Stimulated activated effector memory CD8-positive, alpha-beta T cell treated with anti-CD3 and anti-CD28 coated beads, Interleukin-12 subunit alpha, Interleukin-12 subunit beta, amount 100 ng/mL, for 72 hours (primary cell): ENCODE data around the gene PTPRN2.

ENCODE experiments used
- ATAC-seq: fragments of 150-1000 bp; cut with Tn5 transposase; 2 replicates; pipeline ENCODE4 v1.10.0; 2021
- DNase-seq, 2 donors: peaks; one replicate each; pipeline ENCODE4 v3.0.0; 2021 to 2022; ENCODE audit warnings: low spot score in 2 of 2
- H3K27ac Mint-ChIP-seq: one replicate; pipeline ENCODE4 v1.8.0; 2022; ENCODE audit warnings: mild to moderate bottlenecking, mixed read lengths
- H3K36me3 Mint-ChIP-seq: one replicate; pipeline ENCODE4 v1.8.0; 2022; ENCODE audit warnings: mild to moderate bottlenecking, mixed read lengths
- H3K4me1 Mint-ChIP-seq: one replicate; pipeline ENCODE4 v1.8.0; 2022; ENCODE audit warnings: mixed read lengths
- H3K4me3 Mint-ChIP-seq: one replicate; pipeline ENCODE4 v1.8.0; 2022; ENCODE audit warnings: mild to moderate bottlenecking, mixed read lengths
- H3K9me3 Mint-ChIP-seq: one replicate; pipeline ENCODE4 v1.8.0; 2022; ENCODE audit warnings: mixed read lengths

PTPRN2 gene

DNA sequence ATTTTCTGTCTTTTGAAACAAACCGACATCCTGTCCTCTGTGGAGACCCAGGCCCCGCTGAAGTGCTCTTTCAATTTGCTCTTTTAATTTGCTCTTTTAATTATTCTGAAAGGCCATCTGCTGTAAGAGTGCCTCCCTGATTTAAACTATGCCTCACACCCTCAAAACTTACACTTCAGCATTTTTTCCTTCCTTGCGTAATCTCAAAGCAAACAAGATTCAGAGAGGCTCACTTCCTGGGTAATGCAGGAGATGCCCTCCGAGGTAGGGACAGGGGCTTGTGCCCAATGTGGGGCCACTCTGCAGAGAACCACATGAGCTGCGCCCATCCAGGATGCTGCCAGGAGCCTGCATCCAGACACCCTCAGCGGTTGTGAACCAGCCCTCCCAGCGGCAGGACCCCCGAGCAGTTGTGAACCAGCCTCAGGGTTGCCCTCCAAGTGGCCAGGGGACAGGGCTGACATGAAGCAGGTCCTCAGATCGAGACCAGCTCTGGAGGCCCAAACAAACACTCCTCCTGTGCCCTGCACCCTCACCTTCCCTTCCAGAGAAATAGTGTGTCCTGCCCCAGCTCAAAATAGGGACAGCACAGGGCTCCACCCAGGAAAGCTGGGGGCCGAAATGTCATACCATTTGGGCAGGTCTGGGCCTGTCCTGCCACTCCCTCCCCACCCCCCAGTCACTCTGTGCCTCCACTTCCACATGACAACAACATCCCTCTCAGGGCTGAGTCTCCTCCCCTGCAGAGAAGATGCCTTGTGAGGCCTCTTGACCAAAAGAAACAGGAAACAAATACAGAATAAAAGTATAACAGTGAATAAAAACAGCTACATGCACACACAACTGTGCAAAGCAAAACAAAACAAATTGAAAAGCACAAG, 190.4 kb downstream of the PTPRN2 start:
- Mint-ChIP-seq H3K27ac (no peak overlapping the region), H3K9me3 (peaks cover 8% of the 10 kb centered on the region), H3K4me3 (no peak overlapping the region), H3K36me3 (no peaks in the 10 kb centered on the region), H3K4me1 (peaks cover 6% of the 10 kb centered on the region)
- ATAC-seq (no peak), DNase-seq (no peak)

DNA sequence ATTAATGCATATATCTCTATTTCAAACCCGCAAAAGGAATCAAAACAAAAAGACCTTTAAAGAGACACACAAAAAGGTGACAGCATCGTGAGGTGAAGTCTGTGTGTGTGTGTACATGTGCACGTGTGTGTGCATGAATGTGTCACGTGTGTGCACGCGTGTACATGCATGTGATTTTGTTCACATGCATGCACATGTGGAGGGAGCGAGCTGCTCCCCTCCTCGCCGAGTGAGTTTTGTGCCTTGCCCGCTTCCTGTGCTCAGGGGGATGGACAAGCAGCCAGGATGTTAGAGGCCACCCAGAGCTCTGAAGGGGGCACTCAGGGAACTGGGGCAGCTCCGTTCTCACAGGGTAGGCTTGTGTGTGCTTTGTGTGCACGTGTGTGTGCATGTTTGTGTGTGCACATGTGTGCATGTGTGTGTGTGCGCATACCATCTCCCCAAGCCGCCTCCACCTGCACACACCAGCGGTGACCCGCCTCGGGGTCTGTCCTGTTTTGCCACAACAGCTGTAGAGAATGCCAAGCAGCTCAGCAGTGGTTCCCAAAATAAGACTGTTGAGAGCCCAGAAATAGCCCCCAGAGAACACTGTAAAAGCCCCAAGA, 191.2 kb downstream of the PTPRN2 start:
- DNase-seq (no peak), ATAC-seq (no peak)
- H3K27ac Mint-ChIP-seq = no peak overlapping the region
- peaks cover 8% of the 10 kb centered on the region for H3K9me3 Mint-ChIP-seq
- peaks cover 2% of the 10 kb centered on the region for H3K4me1 Mint-ChIP-seq
- H3K36me3 Mint-ChIP-seq = no peaks in the 10 kb centered on the region
- no peak overlapping the region for H3K4me3 Mint-ChIP-seq

DNA sequence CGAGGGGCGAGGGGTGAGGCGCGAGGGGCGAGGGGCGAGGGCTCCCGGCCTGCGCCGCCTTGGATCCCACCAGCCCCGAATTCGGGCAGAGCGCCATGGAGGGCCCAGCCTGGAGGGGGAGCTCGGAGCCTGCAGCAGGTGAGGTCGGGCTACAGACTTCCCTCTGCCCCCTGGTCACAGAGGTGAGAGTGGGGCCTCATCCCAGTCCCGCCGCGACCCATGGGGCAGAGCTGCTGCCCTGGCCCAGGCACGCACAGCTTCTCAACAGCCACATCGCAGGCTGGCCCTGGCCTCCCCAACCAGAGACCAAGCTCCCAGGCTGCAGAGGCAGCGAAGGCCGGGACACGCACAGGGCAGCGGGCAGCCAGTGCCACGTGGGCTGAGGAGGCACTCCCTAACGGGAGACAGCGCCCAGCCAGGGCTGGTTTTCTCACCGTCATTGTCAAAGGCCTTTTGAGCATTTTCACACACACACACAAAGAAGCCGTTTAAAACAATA, 191.8 kb downstream of the PTPRN2 start:
- no peak for ATAC-seq
- Mint-ChIP-seq H3K4me1 (no peaks in the 10 kb centered on the region), H3K36me3 (no peaks in the 10 kb centered on the region), H3K27ac (no peak overlapping the region), H3K4me3 (no peak overlapping the region), H3K9me3 (peaks cover 8% of the 10 kb centered on the region)
- DNase-seq = no peak

DNA sequence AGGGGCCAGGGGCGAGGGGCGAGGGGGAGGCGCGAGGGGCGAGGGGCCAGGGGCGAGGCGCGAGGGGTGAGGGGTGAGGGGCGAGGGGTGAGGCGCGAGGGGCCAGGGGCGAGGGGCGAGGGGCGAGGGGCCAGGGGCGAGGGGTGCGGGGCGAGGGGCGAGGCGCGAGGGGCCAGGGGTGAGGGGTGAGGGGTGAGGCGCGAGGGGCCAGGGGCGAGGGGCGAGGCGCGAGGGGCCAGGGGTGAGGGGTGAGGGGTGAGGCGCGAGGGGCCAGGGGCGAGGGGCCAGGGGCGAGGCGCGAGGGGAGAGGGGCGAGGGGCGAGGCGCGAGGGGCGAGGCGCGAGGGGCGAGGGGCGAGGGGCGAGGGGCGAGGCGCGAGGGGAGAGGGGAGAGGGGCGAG, 192.3 kb downstream of the PTPRN2 start:
- no peak overlapping the region for H3K4me3 Mint-ChIP-seq
- ATAC-seq (no peak), DNase-seq (no peak)
- no peaks in the 10 kb centered on the region for H3K36me3 Mint-ChIP-seq
- no peaks in the 10 kb centered on the region for H3K4me1 Mint-ChIP-seq
- H3K27ac Mint-ChIP-seq = no peak overlapping the region
- peaks cover 8% of the 10 kb centered on the region for H3K9me3 Mint-ChIP-seq

DNA sequence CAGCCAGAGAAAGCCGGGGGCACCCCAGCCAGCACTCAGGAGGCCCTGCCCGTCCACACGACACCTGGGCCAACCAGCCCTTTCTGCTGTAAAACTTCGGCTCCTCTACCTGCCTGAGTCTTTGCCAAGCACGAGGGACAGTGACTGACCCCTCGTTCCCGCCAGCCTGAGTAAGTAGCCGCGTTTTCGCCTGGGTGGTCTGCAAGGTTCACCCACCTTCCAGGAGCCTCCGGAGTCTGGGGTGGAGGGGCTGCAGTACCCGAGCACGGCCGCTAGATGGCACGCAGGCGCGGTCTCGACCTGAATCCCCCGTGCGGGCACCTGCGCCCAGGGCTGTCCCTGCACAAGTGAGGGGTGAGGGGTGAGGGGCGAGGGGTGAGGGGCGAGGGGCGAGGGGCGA, 192.7 kb downstream of the PTPRN2 start:
- Mint-ChIP-seq H3K9me3 (peaks cover 8% of the 10 kb centered on the region), H3K4me1 (no peaks in the 10 kb centered on the region), H3K4me3 (no peak overlapping the region), H3K36me3 (no peaks in the 10 kb centered on the region), H3K27ac (no peak overlapping the region)
- ATAC-seq (no peak), DNase-seq (peak; percentile 46 to 63)

DNA sequence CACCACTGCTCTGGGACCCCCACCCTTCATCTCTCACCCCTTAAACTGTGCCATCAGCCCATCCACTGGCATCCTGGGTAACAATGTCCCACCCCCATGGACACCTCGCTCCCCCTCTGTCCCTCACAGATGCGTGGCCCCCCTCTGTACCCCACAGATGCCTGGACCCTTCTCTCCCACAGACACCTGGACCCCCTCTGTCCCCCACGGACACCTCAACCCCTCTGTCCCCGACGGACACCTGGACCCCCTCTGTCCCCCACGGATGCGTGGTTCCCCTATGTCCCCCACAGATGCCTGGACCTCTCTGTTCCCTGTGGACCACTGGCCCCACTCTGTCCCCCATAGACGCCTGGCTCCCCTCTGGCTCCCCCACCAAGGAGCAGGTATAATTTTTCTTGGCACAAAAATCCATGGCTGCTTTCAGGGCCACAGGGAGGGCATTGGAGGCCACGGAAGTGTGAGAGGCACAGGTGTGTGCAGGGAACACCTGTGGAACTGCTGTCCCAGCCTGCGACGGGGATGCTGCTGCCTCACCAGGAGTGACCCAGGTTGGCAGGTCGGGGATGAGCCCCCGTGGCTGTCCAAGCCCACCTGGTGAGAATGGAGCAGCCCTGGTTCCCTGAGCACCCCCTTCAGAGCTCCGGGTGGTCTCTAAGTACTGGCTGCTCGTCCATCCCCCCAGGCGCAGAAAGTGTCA, 193.5 kb downstream of the PTPRN2 start:
- no peak for DNase-seq
- no peak for ATAC-seq
- H3K36me3 Mint-ChIP-seq = no peaks in the 10 kb centered on the region
- no peak overlapping the region for H3K4me3 Mint-ChIP-seq
- H3K27ac Mint-ChIP-seq = no peak overlapping the region
- peaks cover 6% of the 10 kb centered on the region for H3K9me3 Mint-ChIP-seq
- no peaks in the 10 kb centered on the region for H3K4me1 Mint-ChIP-seq

DNA sequence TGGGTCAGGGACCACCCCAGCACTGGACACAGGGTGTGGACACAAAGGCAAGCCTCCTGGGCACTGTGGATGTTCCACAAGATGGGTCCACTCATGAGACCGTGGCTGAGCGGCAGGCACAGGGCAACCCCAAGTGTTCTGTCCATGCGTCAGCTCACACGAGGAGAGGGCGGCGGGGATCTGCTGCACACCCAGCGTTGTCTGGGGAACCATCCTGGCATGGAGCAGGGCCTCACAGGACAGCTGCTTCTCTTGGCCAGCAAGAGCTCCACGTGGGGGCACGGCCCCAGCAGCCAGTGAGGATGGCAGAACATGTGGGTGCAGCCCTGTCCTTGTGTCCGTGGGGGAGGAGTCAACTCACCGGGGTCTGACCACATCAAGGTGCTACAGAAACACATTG, 195.4 kb downstream of the PTPRN2 start:
- ATAC-seq = no peak
- no peak for DNase-seq
- H3K9me3 Mint-ChIP-seq = no peaks in the 10 kb centered on the region
- no peak overlapping the region for H3K27ac Mint-ChIP-seq
- no peaks in the 10 kb centered on the region for H3K4me1 Mint-ChIP-seq
- H3K4me3 Mint-ChIP-seq = no peak overlapping the region
- H3K36me3 Mint-ChIP-seq = no peaks in the 10 kb centered on the region

DNA sequence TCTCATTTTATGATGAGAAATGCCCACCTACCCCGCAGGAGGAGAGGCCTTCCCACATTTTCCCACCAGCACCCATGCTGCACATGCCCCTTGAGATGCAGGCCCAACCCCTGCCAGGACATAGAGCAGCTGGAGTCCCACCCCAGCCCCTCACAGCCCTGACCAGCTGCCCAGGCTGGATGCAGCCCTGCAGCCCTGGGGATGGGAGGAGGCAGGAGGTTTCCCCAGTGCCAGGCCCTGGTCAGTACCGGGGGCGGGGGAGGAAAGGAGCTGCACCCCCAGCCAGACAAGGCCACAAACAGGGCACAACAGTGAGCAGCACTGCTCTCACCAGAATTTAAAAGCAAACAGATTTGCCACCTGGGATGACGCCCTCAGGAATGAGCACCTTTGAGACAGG, 196.1 kb downstream of the PTPRN2 start:
- H3K4me3 Mint-ChIP-seq = no peak overlapping the region
- no peak for ATAC-seq
- peak overlapping the region; percentile 43 for H3K27ac Mint-ChIP-seq
- no peaks in the 10 kb centered on the region for H3K9me3 Mint-ChIP-seq
- DNase-seq = no peak
- no peaks in the 10 kb centered on the region for H3K4me1 Mint-ChIP-seq
- H3K36me3 Mint-ChIP-seq = no peaks in the 10 kb centered on the region

DNA sequence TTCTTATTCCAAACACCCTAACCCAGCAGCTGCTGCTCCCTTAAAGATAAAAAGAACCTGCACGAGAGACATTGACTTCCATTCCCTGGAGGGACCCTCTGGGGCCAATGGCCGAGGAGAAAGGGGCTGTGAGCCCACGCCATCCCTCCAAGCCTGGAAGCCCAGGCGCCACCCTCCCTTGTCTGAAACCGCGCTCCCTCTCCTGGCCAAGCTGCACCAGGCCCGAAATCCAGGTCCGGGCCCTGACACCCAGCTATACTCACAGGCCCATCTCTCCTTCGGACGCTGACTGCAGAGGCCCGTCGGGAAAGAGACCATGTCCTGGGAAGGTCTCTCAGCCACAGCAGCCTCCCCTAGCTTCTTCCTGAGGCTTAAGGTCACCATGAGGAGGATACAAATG, 196.5 kb downstream of the PTPRN2 start:
- Mint-ChIP-seq H3K27ac (peak overlapping the region; percentile 43), H3K9me3 (no peaks in the 10 kb centered on the region), H3K4me3 (no peak overlapping the region), H3K36me3 (no peaks in the 10 kb centered on the region), H3K4me1 (no peaks in the 10 kb centered on the region)
- DNase-seq (no peak), ATAC-seq (no peak)

DNA sequence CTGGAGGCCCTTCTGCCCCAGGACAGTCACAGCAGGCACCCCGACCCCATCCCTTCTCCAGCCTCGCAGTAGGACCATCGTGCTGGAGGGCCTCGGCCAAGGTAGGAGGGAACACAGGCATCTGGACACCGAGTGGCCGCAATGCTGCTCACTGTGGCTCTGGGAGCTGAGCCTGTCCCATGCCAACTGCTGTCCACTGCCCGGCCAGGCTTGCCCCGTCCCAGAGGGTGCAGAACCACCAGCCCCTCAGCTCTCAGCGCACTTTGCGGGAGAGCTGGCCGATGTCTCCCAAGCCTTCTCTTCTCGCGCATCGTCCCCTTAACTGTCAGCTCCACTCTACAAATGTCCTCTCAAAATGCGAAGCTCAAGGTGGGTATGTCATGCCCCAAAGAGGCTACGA, 197.2 kb downstream of the PTPRN2 start:
- no peaks in the 10 kb centered on the region for H3K9me3 Mint-ChIP-seq
- ATAC-seq = no peak

DNA sequence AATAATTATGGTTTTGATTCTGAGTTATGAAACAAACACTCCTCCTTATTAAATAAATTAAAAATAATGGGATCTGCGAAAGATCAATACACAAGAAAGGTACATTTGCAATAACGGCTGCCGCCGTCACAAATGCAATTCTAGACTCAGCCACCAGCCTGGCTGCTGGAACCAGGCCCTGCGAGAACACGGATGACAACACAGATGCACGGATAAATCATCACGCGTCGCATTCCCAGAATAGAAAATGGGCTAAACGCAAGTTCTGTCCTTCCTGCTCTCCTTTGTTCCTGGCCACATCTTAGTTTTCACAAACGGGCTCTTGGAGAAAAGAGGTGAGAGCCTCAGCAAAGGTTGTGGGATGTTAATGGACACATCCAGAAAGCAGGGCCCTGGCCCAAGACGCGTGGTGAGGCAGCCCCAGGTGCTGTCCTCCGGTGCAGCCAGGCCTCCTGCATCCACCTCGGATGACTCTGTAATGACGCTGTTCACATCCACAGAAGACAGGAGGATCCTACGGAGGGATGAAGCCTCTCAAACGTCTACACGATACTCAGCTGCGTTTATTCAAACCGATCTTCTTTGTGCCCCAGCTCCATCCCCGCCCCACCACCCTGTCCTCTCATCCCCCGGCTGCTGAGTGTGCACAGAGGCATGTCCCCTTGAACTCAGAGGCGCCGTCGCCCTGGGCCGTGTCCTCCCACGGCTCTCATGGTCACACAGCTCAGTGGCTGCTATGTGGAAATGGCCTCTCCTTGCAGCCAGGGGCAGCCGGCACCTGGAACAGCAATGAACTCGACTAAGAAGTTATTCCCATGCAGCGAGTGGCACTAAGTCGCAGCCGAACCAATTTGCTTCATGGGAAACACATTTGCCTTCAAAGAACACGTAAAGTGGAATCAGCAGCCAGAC, 197.9 kb downstream of the PTPRN2 start:
- H3K4me3 Mint-ChIP-seq = no peak overlapping the region
- H3K9me3 Mint-ChIP-seq = no peaks in the 10 kb centered on the region
- ATAC-seq = no peak
- no peaks in the 10 kb centered on the region for H3K36me3 Mint-ChIP-seq
- DNase-seq = no peak
- H3K4me1 Mint-ChIP-seq = no peaks in the 10 kb centered on the region
- no peak overlapping the region for H3K27ac Mint-ChIP-seq

More for the DNA sequence above, 197.2 kb downstream of the PTPRN2 start:
- DNase-seq = no peak
- Mint-ChIP-seq H3K36me3 (no peaks in the 10 kb centered on the region), H3K4me1 (no peaks in the 10 kb centered on the region), H3K4me3 (no peak overlapping the region), H3K27ac (no peak overlapping the region)

DNA sequence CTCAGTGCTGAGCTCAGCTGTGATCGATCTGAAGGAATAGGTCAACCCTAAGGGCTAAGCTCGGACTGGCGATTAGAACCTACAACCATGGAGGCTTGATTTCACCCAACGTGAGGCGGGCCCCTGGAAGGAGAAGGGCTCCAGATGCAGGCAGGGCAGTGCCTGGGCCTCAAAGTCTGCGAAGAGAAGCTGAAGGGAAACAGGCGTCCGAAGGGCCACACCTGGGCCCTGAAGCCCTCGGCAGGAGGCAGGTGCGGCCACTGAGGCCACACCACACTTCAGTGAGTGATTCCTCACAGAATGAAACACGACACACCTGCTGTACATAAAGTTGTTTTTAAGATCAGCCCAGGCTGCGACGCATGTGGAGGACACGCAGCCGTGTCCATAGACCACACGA, 198.7 kb downstream of the PTPRN2 start:
- no peak overlapping the region for H3K4me3 Mint-ChIP-seq
- DNase-seq = no peak
- H3K4me1 Mint-ChIP-seq = no peaks in the 10 kb centered on the region
- H3K9me3 Mint-ChIP-seq = no peaks in the 10 kb centered on the region
- H3K36me3 Mint-ChIP-seq = no peaks in the 10 kb centered on the region
- H3K27ac Mint-ChIP-seq = no peak overlapping the region
- no peak for ATAC-seq

DNA sequence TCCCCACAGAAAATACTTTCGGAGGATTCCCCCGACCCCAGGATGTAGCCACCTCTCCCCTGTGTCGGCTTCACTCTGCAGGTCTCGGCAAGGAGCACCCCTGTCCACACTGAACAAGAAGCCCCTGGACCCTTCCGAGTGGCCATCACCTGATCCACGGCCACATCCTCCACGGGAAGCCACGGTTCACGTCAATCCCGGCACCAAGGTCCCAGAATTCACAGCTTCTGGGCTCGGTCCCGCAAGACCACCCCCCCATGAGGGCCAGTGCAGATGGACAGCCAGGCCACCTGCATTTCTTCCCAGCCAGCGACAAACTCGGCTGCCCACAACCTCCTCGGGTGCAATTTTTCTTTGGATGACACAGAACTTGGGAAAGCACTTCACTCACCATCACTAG, 199.6 kb downstream of the PTPRN2 start:
- ATAC-seq (no peak), DNase-seq (no peak)
- H3K9me3 Mint-ChIP-seq = no peaks in the 10 kb centered on the region
- no peaks in the 10 kb centered on the region for H3K36me3 Mint-ChIP-seq
- H3K4me1 Mint-ChIP-seq = no peaks in the 10 kb centered on the region
- H3K4me3 Mint-ChIP-seq = no peak overlapping the region
- no peak overlapping the region for H3K27ac Mint-ChIP-seq

DNA sequence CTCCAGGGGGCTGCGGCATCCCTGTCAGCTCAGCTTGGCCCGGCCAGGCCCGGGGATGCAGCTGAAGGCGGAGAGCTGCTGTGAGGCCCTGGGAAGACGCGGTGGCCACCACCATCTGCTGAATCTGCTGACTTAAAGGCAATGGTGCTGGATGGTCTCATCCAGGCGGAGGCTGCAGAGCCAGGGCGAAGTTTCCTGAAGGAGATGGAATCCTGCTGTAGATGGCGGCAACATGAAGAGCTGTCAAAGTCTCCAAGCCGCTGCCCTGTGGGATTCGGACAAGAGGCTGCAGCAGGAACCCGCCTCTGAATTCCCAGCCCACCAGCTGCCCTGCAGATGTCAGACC, 200.1 kb downstream of the PTPRN2 start:
- DNase-seq = no peak
- no peak for ATAC-seq
- Mint-ChIP-seq H3K4me3 (no peak overlapping the region), H3K9me3 (no peaks in the 10 kb centered on the region), H3K4me1 (no peaks in the 10 kb centered on the region), H3K36me3 (no peaks in the 10 kb centered on the region), H3K27ac (no peak overlapping the region)
